ENCODE results near the gene RNASE11.
A peak's percentile ranks its signal among the peaks of the same experiment; 100 is the strongest.
"Not testable (repeated sequence)": the region's sequence is repeated elsewhere in the genome, so short reads cannot be mapped to it uniquely, and the experiment has no call there.

The RNASE11 gene

DNA sequence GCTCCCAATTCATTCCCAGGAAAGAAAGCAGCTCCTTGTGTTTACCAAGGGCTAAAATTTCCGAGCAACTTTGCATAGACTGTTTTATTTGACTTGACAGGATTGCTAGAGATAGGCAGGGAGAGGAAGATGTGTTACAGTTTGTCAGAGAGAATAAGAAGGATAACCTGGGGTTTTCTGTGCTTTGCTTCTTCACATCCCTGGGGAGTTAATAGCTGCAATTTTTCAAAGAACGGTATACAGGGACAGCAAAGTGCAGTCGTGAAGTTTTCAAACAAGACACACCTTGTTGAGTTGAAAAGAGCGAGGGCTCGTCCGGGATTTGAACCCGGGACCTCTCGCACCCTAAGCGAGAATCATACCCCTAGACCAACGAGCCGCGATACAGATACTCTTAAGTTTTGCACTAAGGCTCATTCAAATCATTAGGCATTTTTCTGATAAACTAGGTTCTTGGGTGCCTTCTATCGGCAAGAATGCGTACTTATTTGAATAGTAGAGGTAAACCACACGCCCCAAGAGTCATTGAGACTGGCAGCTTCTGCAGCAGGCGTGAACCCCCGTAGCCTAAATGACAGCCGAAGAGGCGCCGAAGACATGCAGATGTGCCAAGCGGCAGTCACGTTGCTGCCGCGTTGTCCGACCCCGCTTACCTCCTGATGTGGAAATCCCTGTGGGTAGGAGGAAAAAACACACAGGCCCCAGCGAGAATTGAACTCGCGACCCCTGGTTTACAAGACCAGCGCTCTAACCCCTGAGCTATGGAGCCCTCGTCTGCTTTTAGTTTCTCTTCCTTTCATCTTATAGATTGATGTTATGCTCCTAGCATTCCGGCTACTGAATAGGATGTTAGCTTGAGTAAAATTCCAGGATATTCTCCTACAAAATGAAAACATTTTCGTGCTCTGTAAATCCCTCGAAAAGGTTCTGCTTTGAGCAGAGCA is 25.6 kb upstream of the RNASE11 start:
- peak; percentile 91 for DNase-seq

DNA sequence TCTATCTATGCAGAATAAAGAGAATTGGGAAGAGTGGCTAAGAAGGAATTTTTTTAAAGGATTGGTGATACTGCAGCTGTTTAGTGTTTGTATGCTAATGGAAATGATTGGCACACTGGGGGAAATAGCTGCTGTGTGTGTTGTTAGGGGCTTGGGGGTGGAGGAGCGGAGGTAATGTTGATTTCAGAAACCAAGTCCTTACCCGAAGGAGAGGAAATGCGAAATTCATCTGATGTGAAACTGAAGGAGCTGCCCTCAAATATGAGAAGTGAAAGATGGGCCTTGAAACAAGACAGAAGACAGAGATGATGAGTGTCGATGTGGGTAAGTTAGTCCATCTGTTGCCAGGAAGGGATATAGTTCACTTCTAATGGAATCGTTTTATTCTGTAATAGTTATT is 24.6 kb upstream of the RNASE11 start:
- DNase-seq, result no peak

DNA sequence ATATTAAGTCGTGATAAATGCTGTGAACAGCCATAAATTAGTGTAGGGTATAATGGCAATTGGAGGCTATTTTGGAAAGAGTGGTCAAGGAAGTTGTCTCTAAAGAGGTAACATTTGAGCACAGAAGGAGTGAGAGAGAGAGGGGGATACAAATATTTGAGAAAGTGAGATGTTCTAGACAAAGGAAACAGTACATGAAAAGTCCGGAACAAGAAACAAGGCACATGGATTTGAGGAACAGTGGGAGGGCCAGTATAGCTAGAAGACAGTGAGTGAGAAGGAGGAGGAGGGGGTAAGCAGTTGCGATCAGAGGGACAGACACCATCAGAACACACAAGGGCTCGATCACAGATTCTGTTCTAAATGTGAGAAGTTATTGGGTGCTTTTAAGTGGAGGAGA is 23.5 kb upstream of the RNASE11 start:
- no peak for DNase-seq

DNA sequence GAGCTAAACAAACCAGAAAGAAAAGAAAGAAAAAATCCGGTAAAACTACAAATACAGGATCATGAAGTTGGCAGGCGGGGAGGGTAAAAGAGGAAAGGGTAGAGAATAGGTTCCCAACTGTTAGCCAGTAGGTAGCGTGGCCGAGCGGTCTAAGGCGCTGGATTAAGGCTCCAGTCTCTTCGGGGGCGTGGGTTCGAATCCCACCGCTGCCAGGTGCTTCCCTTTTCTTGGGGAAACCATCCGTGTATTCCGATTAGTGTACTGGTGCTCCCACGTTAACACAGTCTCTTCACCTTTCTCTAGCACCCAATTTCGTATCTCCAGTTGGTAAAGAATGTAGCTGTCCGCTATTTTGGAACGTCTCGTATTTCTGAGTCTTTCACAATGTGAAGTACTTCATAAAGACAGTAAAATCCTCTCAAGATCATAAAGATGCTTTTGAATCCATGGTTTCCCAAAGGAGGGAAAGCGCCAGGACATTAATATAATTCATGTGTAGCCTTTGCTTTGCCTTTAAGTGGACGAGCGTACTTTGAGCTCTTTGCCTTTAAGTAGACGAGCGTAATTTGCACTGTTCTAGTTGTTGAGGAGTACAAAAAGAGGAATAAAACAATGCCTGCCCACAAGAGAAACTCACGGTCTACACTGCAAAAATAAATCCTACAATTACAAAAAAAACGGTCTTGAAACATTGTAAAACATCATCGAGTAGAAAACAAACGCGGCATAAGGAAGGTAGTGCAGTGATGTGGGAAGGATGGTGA is 22.4 kb upstream of the RNASE11 start:
- DNase-seq, result peak; percentile 77

DNA sequence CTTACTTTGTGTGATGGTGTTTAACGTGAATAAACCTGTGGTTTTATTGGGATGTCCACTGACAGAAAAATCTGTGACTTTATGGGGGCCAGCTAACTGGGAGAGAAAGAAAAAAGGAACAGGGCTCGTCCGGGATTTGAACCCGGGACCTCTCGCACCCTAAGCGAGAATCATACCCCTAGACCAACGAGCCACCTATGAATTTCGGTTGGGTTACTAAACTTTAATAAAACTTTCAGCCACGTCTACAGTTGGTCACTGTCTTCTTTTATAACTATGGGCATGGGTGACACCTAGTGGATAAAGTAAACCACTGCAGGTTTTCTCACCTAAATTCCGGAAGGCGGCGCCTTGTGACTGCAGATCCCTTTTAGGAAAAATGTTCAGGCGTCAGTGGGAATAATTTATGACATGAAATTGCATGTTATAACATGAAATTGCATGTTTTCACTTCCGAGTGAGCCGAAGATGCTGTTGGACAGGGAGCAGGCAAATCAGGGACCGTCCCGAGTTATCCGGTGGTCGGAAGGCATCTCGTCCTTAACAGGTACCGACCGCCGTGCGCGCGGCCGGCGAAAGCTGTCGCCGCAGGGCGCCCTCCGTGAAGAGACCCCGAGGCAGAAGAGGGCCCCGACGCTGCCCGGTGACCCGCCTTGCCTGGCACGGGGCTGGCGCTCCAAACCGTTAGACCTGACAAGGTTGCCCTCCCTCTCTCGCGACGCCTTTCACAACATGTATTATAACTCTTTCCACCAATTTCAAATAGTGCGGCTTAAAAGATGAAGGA is 21.6 kb upstream of the RNASE11 start:
- peak; percentile 87 for DNase-seq

DNA sequence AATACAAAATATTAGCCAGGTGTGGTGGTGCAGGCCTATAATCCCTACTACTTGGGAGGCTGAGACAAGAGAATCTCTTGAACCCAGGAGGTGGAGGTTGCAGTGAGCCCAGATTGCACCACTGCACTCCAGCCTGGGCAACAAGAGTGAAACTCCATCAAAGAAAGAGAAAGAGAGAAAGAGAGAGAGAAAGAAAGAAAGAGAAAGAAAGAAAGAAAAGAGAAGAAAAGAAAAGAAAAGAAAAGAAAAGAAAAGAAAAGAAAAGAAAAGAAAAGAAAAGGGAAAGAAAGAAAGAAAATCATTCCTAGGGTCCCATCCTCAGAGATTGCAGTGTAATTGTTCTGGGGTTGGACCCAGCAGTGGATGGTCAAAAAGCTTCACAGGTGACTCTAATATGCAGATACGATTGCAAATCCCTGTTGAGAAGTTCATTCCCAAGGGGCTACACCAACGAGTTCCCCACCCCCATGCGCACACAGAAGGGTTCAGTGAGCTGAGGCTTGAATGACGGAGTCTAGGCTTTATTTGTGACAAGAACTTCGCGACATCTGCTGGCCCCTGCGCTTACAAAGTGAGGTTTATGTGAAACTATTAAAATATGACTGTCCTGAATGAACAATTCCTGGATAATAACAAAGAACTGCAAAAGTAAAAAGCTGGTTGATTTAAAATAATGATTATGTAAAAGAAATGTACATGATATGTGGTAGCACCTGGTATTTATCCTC is 20.7 kb upstream of the RNASE11 start:
- DNase-seq, result no peak

DNA sequence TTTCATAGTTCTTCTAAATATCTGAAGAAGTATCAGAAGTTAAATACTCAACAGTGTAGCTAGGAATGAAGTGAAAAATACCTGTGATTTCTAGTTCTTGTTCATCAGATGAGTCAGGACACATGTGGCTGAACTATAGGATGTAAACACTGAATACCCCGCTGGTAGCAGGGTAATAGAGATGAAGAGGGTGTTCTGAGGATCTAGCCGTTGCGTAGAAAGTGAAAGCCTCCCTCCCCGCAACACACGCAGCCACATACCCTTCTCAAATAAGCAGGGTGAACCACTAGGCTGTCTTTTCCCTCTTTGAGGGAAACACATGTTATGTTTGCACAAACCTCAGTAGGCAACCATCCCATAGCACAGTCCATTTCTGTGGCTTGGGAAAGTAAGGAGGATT is 19.8 kb upstream of the RNASE11 start:
- DNase-seq, result no peak

DNA sequence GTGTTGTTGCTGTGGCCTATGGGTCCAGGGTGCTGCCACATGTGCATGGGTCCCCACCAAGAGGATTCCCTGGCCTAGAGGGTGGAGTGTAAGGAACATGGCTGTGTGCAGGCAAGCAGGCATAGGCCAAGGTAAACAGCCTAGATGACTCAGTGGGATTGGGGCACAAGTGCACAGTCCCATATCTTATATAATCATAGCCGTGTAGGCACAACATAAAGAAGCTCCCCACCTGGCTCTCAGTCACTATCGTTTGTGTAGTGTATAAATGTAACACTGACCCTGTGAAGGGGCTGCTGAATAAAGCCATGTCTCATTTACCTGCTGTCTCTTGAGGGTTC is 19.1 kb upstream of the RNASE11 start:
- DNase-seq, result no peak

DNA sequence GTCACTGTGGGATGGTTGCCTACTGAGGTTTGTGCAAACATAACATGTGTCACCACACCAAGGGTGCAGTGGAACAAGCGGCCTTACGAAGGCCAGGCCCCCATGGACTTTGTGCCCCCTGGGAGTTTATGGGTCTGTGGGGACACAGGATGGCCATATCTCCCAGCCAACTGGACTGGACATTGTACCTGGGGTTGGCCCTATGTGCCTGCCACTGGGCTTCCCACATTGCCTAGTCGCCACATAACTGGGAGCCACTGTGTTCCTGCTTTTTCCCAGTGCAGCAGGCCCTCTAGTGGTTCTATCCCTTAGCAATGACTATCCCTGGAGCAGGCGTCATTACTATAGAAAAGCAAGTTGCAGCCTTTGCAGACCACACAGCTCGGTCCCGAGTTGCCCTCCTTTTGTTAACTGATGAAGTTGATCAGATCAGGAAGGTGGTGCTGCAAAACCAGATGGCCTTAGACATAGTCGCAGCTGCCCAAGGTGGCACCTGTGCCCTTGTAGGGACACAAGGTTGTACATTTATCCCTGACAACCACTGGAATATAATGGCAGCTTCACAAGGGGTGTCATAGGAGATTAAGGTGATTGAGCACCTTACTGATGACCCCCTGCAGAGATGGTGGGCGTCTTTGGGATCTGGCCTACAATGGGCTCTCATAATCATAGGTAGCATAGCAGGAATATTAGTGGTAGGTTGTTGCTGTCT is 18.5 kb upstream of the RNASE11 start:
- no peak for DNase-seq

DNA sequence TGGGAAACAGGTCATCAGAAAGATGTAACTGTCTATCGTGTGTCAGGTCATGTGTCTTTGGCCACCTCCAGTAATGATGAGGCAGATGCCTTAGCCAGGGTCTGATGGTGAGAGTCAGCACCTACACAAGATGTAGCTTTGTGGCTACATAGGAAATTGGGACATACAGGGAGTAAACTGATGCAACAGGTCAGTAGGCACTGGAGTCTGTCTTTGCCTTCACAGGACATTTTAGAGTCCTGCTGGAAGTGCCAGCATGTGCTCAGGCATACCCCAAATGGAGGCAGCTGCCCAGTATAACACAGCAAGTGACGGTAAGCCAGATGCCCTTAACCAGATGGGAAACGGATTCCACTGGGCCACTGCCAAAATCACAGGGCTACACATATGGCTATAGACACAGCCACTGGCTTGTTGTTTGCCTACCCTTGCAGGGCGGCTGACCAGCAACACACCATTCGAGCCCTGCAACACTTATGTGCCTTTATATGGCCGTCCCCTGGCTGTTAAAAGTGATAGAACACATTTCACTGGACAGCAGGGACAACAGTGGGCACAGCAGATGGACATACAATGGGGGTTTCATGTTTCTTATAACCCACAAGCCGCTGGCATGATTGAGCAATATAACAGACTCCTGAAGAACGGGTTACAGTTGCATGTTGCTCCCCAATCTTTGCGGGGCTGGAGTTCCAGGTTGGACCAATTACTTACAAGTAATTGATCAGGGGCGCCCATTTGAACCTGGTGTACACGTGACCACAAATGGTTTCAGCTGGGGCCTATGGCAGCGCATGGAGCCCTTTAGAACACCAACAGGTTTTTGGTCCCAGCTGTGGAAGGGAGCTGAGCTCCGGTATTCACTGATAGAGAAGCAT is 16.3 kb upstream of the RNASE11 start:
- no peak for DNase-seq

DNA sequence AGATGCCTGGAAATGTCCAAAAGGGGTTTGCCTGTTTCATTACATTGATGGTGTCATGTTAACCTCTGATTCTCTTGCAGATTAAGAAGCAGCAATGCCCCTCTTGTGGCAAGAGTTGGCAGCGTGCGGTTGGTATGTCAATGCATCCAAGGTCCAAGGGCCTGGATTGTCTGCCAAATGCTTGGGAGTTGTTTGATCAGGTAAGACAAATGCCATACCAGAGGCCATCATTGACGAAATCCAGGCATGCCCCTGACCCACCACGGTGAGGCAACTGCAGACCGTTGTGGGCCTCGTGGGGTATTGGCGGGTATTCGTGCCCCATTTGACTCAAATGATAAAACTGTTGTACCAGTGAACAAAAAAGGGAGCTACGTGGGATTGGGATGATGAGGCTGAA is 14.8 kb upstream of the RNASE11 start:
- DNase-seq, result no peak

DNA sequence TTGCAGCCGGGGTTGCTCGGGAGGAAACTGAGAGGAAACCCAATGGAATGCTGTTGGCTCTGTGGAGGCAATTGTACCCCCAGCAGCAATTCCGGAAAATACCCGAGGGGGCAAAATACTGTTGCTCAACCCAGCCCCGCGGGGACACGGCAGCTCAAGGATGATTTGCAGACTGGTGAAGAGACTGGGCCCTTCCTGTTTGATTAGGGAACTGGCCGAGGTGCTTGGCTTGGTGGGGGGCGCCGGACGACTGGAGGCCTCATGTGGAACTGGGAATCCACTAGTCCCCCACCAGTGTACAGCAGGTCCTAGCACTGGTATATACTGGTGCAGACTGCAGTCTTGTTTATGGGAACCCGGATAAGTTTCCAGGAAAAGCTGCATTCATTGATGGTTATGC is 13.7 kb upstream of the RNASE11 start:
- DNase-seq, result no peak

DNA sequence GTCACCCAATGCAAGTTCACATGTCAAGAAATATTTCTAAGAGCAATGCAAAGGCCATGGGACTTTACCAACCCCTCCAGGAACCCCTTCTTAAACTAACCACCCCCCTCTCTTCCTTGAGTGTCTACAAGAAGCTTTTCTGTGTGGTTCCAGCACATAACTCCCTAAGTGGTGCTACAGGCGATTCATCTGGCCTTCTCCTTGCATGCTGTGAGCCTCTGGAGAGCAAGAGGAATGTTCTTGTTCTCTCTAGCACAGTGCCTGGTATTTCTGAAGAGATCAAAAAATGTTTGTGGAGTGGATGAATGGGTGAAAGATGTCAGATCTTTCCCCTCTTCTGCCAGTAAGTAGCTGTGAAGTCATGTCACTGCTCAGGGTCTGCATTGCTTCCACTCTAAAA is 9.3 kb upstream of the RNASE11 start:
- no peak for DNase-seq

DNA sequence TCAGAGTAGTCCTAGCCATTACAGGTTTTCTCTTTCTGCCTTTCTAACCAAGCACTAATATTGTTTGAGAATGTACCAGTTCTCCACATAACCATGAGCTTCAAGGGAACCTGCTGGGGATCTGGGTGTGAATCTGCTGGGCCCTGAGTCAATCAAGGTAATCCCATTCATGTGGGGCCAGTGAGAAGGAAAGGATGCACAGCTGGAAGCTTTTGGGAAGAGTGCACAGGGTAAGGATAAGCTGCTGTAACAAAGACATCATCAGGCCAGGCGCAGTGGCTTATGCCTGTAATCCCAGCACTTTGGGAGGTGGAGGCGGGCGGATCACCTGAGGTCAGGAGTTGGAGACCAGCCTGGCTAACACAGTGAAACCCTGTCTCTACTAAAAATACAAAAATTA is 7.9 kb upstream of the RNASE11 start:
- not testable (repeated sequence) for DNase-seq

DNA sequence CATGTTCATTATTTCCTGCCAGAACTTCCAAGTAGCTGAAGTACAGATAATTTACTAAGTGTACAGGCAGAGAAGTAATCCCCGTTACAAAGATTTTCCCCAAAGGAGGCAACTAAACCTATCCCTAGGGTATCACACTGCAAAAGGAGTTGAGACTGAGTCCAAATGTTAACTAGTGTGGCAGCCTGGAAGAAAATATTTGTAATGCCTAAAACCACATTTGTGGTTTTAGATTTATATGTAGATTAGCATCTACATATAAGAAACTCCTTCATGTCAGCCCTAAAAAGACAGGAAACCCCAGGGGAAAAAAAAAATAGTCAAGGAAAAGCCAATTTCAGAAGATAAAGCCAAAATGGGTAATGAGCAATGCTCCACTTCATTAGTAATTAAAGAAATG is 4.8 kb upstream of the RNASE11 start:
- DNase-seq, result no peak

DNA sequence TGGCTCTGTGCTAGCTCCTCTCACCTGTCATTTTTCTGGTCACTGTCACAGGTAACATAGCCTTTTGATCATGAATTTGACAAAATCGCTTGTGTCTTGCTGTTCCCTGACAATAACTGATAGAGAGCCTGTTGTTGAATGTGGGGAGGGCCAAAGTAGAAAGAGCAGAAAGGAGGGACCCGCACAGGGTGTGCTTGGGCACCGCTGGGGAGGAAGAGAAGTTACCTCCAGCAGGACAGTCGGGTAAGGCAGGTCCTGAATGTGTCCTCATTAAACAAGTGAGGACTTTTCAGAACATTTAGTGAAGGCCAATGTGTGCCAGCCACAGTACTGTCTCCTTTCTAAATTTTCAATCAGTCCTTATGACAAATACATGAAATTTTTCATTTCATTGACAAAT is 3.4 kb upstream of the RNASE11 start, which contains the start of gene RNASE12:
RNASE12 (minus strand) TSS at position 142 of the 400 bp plus-strand sequence. CDS start 653 bp downstream, outside the sequence.
- DNase-seq, result no peak

DNA sequence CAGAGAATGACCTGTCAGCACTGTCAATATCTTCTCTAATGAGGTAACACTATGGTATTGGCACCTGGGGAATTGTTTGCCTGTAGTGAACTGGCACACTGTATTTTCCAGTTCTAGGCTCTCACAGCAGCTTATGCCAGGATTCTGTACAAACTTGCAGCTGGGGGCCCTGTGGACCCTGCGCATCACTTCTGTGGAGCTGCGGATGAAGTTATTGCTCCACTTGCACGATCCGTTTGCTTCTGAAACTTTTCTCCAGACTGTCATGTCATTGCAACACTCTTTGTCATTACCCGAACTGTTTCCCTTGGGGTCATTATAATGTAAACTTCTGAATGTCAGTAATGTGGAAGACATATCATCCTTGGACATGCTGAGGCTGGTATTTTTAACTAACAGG is 3.9 kb downstream of the RNASE11 start:
- no peak for DNase-seq

DNA sequence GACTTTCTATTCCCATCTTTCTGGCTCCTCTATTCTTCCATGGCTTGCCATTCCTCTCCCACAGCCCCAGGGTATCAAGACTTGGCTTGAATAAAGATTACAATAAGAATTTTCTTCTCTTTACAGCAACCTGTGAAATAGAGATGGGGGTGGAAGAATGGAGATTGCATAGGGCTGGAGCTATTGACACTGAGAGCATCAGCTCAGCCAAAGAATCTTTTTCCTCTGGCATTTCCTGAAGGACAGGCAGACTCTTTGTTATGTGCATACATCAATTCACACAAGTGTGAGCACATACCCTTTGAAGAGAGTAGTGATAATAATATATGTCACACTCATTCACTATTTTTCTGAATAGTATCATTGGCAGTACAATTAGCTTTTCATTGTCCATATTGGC is 4.7 kb downstream of the RNASE11 start:
- DNase-seq, result no peak

DNA sequence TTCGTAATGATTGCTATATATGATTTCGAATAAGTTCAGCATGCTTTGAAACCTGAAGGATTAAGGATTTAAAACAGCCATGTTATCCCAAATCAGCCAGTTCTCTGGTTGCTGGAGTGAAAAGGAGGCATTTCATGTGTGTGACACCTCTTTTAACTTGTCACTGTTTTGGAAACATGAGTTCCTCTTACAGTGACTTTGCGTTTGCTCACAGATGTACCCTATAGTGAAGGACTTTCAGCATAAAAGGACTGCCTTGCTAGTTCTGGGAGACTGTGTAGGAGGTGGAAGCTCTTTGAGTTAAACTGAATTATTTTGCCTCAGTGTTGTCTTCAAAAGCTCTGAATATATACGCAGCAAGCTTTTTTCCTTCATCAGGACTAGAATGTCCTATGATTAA is 7.6 kb downstream of the RNASE11 start:
- DNase-seq, result no peak

DNA sequence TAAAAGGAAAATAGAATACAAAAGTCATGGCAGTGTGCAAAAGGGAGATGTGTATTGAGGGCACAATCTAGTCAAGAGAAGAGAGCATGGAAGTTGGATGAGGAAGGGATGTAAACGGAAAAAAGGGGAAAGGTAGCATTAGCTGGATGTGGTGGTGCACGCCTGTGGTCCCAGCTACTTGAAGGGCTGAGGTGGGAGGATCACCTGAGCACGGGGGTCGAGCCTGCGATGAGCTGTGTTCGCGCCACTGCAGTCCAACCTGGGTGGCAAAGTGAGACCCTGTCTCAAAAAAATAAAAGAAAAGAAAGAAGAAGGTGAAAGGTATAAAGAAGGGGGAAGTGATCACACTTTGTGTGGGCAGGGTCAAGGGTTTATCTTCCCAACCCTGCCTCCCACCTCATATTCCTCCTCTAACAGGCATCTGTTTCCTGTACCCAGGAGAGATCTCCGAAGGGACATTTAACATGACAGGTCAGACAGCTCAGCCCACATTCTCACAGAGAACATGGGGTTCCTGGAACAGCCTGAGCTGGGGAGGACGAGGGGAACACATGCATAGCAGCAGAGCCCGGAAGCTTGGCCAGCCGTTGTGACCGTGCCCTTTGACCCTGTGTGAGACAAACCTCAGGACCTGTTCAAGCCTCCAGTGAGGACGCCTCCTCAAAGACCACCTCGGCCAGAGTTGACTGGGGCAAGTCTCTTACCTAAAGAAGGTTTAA is 8.9 kb downstream of the RNASE11 start:
- DNase-seq, result no peak

All from midbrain (tissue), 1 donor.